Coronary artery (tissue), 2 donors: ENCODE measurements around the gene CHAD.

Source experiments
- DNase-seq: peaks from one replicate; pipeline ENCODE4 v3.0.0-alpha.2; 2017; ENCODE audit warnings: low spot score
- H3K27ac ChIP-seq, 2 donors: fragments of 200-600 bp; sonication (generic); one replicate each; pipeline ENCODE4 v1.5.1; 2016 to 2019
- H3K4me3 ChIP-seq: fragments of 200-600 bp; sonication (generic); 2 replicates; pipeline ENCODE4 v1.5.1; 2016; ENCODE audit warnings: mild to moderate bottlenecking, moderate library complexity
- TF ChIP-seq, protein P1 (sequence below): fragments of 200-600 bp; sonication (generic); IDR thresholded peaks from one replicate; pipeline ENCODE4 v1.5.1; 2019; ENCODE audit warnings: antibody characterized with exemption

CHAD gene

DNA sequence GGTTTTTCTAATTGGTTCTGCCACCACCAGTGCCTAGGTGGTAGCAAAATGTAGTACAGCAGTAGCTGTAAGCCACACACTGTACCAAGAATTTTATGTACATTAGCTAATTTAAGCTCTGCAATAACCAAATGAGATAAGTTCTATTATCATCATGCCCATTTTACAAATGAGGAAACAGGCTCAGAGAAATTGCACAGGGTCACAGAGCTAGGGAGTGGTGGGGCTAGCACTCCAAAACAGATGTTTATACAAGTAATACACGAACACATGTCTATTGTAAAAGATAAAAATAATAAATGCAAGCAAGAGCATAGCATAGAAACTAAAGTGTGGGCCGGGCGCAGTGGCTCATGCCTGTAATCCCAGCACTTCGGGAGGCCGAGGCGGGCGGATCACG lies 23.5 kb upstream of the CHAD start:
- H3K27ac ChIP-seq, result no peak overlapping the region
- TF ChIP-seq, protein P1, sequence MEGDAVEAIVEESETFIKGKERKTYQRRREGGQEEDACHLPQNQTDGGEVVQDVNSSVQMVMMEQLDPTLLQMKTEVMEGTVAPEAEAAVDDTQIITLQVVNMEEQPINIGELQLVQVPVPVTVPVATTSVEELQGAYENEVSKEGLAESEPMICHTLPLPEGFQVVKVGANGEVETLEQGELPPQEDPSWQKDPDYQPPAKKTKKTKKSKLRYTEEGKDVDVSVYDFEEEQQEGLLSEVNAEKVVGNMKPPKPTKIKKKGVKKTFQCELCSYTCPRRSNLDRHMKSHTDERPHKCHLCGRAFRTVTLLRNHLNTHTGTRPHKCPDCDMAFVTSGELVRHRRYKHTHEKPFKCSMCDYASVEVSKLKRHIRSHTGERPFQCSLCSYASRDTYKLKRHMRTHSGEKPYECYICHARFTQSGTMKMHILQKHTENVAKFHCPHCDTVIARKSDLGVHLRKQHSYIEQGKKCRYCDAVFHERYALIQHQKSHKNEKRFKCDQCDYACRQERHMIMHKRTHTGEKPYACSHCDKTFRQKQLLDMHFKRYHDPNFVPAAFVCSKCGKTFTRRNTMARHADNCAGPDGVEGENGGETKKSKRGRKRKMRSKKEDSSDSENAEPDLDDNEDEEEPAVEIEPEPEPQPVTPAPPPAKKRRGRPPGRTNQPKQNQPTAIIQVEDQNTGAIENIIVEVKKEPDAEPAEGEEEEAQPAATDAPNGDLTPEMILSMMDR, result no peak
- no peak for DNase-seq
- H3K4me3 ChIP-seq, result no peak overlapping the region

- no peak for DNase-seq
- TF ChIP-seq, protein P1, result no peak
- Histone ChIP-seq H3K4me3 (no peak overlapping the region), H3K27ac (no peak overlapping the region)
Observed at GRCh38 chr17:50491505-50491904, 22.8 kb upstream of the CHAD start.

- H3K4me3 ChIP-seq, result no peak overlapping the region
- DNase-seq, result no peak
- TF ChIP-seq, protein P1, result no peak
- H3K27ac ChIP-seq, result no peak overlapping the region
Observed at GRCh38 chr17:50488880-50489279, 20.2 kb upstream of the CHAD start.

DNA sequence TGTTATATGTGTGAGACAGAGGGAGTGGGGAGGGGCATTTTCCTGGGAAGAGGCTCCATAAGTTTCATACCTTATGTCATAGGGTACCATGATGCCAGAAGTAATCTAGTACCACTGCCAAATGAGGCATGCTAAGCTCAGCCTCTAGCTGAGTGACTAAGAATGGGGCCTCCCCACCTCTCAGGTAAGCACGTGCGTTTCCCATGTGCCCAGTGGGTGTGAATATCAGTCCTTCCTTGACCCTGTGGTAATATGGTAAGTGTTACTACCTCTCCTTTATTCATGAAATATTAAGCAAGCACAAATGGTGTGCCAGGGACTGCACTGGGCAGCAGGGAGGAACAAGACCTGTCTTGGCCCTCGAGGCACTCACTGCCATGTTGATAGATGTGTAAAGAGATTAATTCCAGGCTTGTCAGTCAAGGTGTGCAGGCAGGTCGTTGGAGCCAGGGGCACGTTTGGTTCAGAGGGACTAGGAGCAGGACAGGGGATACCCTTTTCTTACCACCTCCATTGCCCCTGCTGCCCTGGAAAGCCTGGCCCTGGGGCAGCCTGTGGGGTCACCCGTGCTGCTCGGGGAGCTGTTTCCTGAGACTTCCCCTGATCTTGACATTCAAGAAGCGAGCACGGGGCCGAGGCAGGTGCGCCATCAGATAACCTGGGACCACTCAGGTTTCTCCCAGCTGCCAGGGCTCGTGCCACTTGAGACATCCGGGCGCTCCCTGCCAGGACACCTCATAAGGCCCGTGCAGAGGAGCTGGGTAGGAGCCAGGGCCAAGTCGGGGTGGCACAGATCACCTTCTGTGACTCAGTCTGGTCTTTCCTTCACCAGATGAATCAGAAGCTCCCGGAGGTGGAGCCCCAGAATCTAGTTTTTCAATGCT lies 18.8 kb upstream of the CHAD start:
- peak; percentile 69 for DNase-seq
- Histone ChIP-seq H3K4me3 (no peak overlapping the region), H3K27ac (no peak overlapping the region)
- TF ChIP-seq, protein P1, result no peak

DNA sequence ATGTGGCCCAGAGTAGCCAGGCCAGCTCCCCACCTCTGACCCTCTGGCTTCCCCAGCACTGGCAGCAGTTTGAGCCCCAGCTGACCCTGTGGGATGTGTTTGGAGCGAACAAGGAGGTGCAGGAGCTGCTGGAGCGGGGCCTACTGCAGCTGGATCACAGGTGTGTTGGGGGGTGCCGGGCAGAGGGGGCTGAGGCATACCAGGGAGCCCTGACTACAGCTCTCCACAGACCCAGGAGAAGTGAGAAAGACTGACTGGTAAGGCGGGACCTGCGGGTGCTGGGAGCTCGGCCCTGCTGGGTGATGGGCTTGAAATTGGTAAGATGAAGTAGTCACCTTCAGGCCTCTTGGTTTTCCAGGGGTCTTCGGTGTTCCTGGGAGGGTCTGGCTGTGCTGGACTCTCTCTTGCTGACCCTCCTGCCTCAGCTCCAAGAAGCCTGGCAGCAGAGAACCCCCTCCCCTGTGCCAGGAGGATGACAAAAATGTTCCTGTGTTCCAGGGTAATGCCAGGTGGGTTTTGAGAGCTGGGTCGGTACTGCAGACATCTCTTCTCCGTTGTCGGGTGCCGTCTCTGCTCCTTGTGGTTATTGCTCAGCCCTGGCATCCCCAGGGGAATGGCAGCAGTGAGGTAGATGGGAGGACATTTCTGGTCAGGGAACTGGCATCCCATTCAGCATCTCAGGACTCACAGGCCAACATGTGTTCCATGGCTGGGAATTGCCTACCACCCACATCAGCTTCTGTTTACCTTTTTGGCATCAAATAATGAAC lies 15.9 kb upstream of the CHAD start:
- Histone ChIP-seq H3K4me3 (no peak overlapping the region), H3K27ac (peak overlapping the region in 1 of 2 donors; percentile 3)
- TF ChIP-seq, protein P1, result no peak
- DNase-seq, result no peak

GRCh38 chr17:50483266-50483665 lies 14.6 kb upstream of the CHAD start:
- peak overlapping the region; percentile 72 to 94 for H3K27ac ChIP-seq
- no peak overlapping the region for H3K4me3 ChIP-seq
- peak; percentile 71 for DNase-seq
- TF ChIP-seq, protein P1, result no peak
